Endothelial cell of umbilical vein (primary cell): ENCODE results near the gene AKR7A2. TPM values are rescaled to one million over a fixed set of nuclear protein-coding genes. Genes with fewer than 3 reads are reported as not detected.
A peak's percentile ranks its signal among the peaks of the same experiment; 100 is the strongest.
"Not testable (repeated sequence)": the region's sequence is repeated elsewhere in the genome, so short reads cannot be mapped to it uniquely, and the experiment has no call there.

Source experiments
- BruUV-seq: library from RNA; stranded (reverse); fragments of 400-500 nt; replicated peaks from 2 replicates; lab custom pipeline; 2021; lab: Mats Ljungman, UMichigan
- CTCF ChIA-PET: fragments of 300-600, 350-600 bp; sonication (Branson Sonifier 250); formaldehyde crosslinking; loops from one replicate; lab custom pipeline; 2021; ENCODE audit warnings: antibody characterized with exemption, inconsistent platforms; lab: Charles Lee
- POLR2A ChIA-PET: fragments of 300-600, 350-600 bp; sonication (Branson Sonifier 250); formaldehyde crosslinking; loops from one replicate; lab custom pipeline; 2021; ENCODE audit warnings: antibody characterized with exemption, inconsistent platforms; lab: Charles Lee
- DNase-seq: peaks from one replicate; pipeline ENCODE4 v3.0.0-alpha.2; 2011; ENCODE audit warnings: low read depth, low spot score
- FAIRE-seq: peaks from 2 replicates; lab custom pipeline; 2011; peaks lifted over from hg19 to GRCh38; lab: Jason Lieb, UNC
- H2AFZ ChIP-seq: 2 replicates; pipeline ENCODE4 v1.6.0; 2012; ENCODE audit warnings: low read depth, low read length, control low read depth, inconsistent platforms
- H3K27ac ChIP-seq: 2 replicates; pipeline ENCODE4 v1.5.1; 2011; ENCODE audit warnings: low read depth, mild to moderate bottlenecking, control low read depth, low read length, moderate library complexity; ENCODE audit not compliant: insufficient read depth
- H3K27me3 ChIP-seq, 2 experiments: 2 replicates each; pipeline versions ENCODE4 v1.6.0 to v1.6.1; 2011; ENCODE audit warnings: low read length in 2 of 2, mixed read lengths in 1 of 2; ENCODE audit not compliant: control insufficient read depth in 2 of 2, insufficient read depth in 2 of 2
- H3K36me3 ChIP-seq, 2 experiments: 2 replicates in 1 of 2; 3 replicates in 1 of 2; pipeline ENCODE4 v1.5.1; 2011; ENCODE audit warnings: low read length in 2 of 2, mild to moderate bottlenecking in 1 of 2, moderate library complexity in 1 of 2; ENCODE audit not compliant: control insufficient read depth in 2 of 2, insufficient read depth in 2 of 2; ENCODE audit errors: extremely low read depth in 1 of 2
- H3K4me1 ChIP-seq: 3 replicates; pipeline ENCODE4 v1.5.1; 2011; ENCODE audit warnings: mild to moderate bottlenecking, low read length; ENCODE audit not compliant: control insufficient read depth, insufficient read depth; ENCODE audit errors: extremely low read depth
- H3K4me2 ChIP-seq: 2 replicates; pipeline ENCODE4 v1.6.1; 2011; ENCODE audit warnings: low read length, control low read depth, mixed read lengths; ENCODE audit not compliant: insufficient read depth
- H3K4me3 ChIP-seq, 3 experiments: fragments of 200-600 bp in 1 of 3; sonication (generic), shearing (Covaris generic) in 1 of 3; replicated peaks in 1 of 3; 2 replicates each; pipeline ENCODE4 v1.5.1; 2011 to 2016; ENCODE audit warnings: control low read depth in 3 of 3, low read length in 3 of 3, mild to moderate bottlenecking in 2 of 3, inconsistent platforms in 1 of 3, low read depth in 1 of 3, moderate library complexity in 1 of 3; ENCODE audit not compliant: insufficient read depth in 1 of 3
- H3K79me2 ChIP-seq: 2 replicates; pipeline ENCODE4 v1.6.0; 2012; ENCODE audit warnings: low read length, inconsistent platforms; ENCODE audit not compliant: control insufficient read depth, insufficient read depth
- H3K9ac ChIP-seq: replicated peaks from 2 replicates; pipeline ENCODE3; 2011; ENCODE audit warnings: low read length, control low read depth; ENCODE audit not compliant: insufficient read depth; ENCODE audit errors: extremely low read depth
- H3K9me1 ChIP-seq: replicated peaks from 3 replicates; pipeline ENCODE4 v1.6.0; 2011; ENCODE audit warnings: mild to moderate bottlenecking, low read length; ENCODE audit not compliant: control insufficient read depth, insufficient read depth; ENCODE audit errors: extremely low read depth
- H3K9me3 ChIP-seq: replicated peaks from 2 replicates; pipeline ENCODE4 v1.5.1; 2012; ENCODE audit warnings: low read length, inconsistent platforms; ENCODE audit not compliant: control insufficient read depth, insufficient read depth
- H4K20me1 ChIP-seq: replicated peaks from 2 replicates; pipeline ENCODE3; 2011; ENCODE audit warnings: mild to moderate bottlenecking, low read length; ENCODE audit not compliant: control insufficient read depth, insufficient read depth; ENCODE audit errors: extremely low read depth
- EZH2 ChIP-seq: IDR thresholded peaks from 2 replicates; pipeline ENCODE4 v1.6.1; 2012; ENCODE audit warnings: borderline replicate concordance, low read depth, mild to moderate bottlenecking, moderate library complexity, low read length, inconsistent platforms; ENCODE audit not compliant: severe bottlenecking
- GATA2 ChIP-seq: IDR thresholded peaks from 2 replicates; pipeline ENCODE4 v1.7.0; 2011; ENCODE audit warnings: low read depth, mild to moderate bottlenecking, moderate library complexity, mixed read lengths, low read length; ENCODE audit not compliant: insufficient read length, insufficient read depth
- MYC ChIP-seq: IDR thresholded peaks from one replicate; pipeline ENCODE4 v1.6.1; 2011; ENCODE audit warnings: mild to moderate bottlenecking, low read depth, low read length
- POLR2AphosphoS5 ChIP-seq: IDR thresholded peaks from 2 replicates; pipeline ENCODE4 v1.6.1; 2012; ENCODE audit warnings: low read depth, mild to moderate bottlenecking, control low read depth, low read length, moderate library complexity; ENCODE audit not compliant: insufficient read depth
- dilution Hi-C: fragments of 300-500 bp; cut with MboI; formaldehyde crosslinking; loops from one replicate; pipeline ENCODE4 v1.15.0; 2019; ENCODE audit warnings: low sequenced_read_pairs; ENCODE audit not compliant: extremely low pct_ligation_motif_present
- intact Hi-C: fragments of 100-400 bp; cut with micrococcal nuclease; formaldehyde crosslinking; loops from one replicate; pipeline ENCODE4 v1.10.0; 2022
- polyA plus RNA-seq, 4 experiments: library from polyadenylated mRNA; depleted of rRNA in 3 of 4; stranded (reverse) in 3 of 4; unstranded in 1 of 4; fragments of >200 nt; gene quantifications; 2 replicates each; pipeline versions ENCODE4 v1.2.1 to v1.2.3, GENCODE V29; 2011 to 2012; ENCODE audit warnings: missing spikeins in 1 of 4
- total RNA-seq: library from RNA; stranded (reverse); gene quantifications from 2 replicates; pipeline ENCODE4 v1.2.3, GENCODE V29; 2021
- TF ChIP-seq, protein P1 (sequence below): IDR thresholded peaks from 2 replicates; pipeline ENCODE4 v1.6.1; 2011; ENCODE audit not compliant: insufficient read depth, insufficient read length

Gene AKR7A2
- total and polyA plus RNA-seq, 2 donors (not counting 3 experiments of a cell fraction or from before 2014, with no cell fraction given): 48.0 to 70.7 TPM

- POLR2A ChIA-PET, H3K27ac ChIP-seq, H3K27me3 ChIP-seq, H3K4me1 ChIP-seq, BruUV-seq, H3K9ac ChIP-seq, H3K79me2 ChIP-seq, H4K20me1 ChIP-seq, H3K9me1 ChIP-seq, DNase-seq, H3K36me3 ChIP-seq, CTCF ChIA-PET, H3K4me2 ChIP-seq, dilution Hi-C loops, H3K9me3 ChIP-seq: not testable (repeated sequence)
- Histone ChIP-seq H3K4me3 (peak overlapping the region in 1 of 3 experiments; percentile 19), H2AFZ (peak overlapping the region; percentile 61)
- peak; percentile 79 for FAIRE-seq
- intact Hi-C loops: loop anchor here (5.0 kb wide), 1 partner anchor 378 kb away; no protein-coding TSS in a partner anchor
Measured at GRCh38 chr1:19273844-19274531, 38.0 kb downstream of the AKR7A2 start.

DNA sequence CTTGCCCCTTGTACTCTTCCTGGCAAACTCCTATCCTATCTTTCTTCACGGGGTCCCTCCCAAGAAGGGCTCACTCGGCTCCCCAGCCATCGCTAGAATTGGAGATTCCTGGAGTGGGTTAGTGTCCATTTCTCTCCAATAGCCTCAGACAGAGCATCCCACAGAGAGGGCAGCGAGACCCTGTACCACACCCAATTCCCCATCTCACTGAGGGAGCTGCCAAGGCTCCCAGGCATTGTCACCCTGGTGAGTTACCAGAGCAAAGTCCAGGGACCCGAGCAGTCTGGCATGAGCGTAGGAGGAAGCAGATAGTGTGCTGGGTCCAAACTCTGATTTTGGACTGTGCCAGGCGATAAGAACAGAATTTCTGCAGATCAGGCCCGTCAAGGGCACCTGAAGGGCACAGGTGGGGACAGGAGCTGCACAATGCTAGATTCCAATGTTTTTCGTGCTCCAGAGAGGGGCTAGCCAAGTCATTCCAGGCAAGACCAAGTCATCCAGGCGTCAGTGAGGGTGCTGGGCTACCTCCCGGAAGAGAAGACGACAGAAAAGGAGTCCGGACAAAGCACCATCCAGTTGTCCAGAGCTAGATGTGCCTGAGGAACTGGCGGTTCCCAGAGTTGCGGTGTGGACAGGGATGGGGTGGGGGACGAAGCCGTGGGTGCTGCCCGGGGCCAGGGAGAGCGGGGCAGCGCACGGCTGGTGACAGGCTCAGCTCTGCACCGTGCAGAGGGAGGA lies 38.7 kb downstream of the AKR7A2 start:
- H3K4me2 ChIP-seq: no peak overlapping the region
- ChIA-PET POLR2A (no interaction called here), CTCF (no interaction called here)
- dilution Hi-C loops: no loop called here
- no TSS peak for BruUV-seq
- no peak overlapping the region for H3K9ac ChIP-seq
- H2AFZ ChIP-seq: no peak overlapping the region
- H3K27me3 ChIP-seq: peaks cover 2 to 7% of the 10 kb centered on the region in 2 experiments
- H4K20me1 ChIP-seq: no peaks in the 10 kb centered on the region
- TF ChIP-seq EZH2: no peak
- TF ChIP-seq POLR2AphosphoS5: no peak
- TF ChIP-seq MYC: no peak
- TF ChIP-seq, protein P1, sequence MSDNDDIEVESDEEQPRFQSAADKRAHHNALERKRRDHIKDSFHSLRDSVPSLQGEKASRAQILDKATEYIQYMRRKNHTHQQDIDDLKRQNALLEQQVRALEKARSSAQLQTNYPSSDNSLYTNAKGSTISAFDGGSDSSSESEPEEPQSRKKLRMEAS: no peak
- no peak for TF ChIP-seq GATA2
- no peaks in the 10 kb centered on the region for H3K4me1 ChIP-seq
- FAIRE-seq: no peak
- H3K9me3 ChIP-seq: no peaks in the 10 kb centered on the region
- H3K36me3 ChIP-seq: no peaks in the 10 kb centered on the region
- H3K9me1 ChIP-seq: no peaks in the 10 kb centered on the region
- no peak overlapping the region for H3K4me3 ChIP-seq
- intact Hi-C loops: loop anchor here (5.0 kb wide), 1 partner anchor 379 kb away; no protein-coding TSS in a partner anchor
- no peak for DNase-seq
- H3K79me2 ChIP-seq: no peaks in the 10 kb centered on the region
- H3K27ac ChIP-seq: no peak overlapping the region
